ENCODE data around the gene EDARADD. TPM values are rescaled to one million over a fixed set of nuclear protein-coding genes. Genes with fewer than 3 reads are reported as not detected.

The EDARADD gene
- total and polyA plus RNA-seq, 12 donors: 0.14 to 2.5 (median 0.84) TPM

DNA sequence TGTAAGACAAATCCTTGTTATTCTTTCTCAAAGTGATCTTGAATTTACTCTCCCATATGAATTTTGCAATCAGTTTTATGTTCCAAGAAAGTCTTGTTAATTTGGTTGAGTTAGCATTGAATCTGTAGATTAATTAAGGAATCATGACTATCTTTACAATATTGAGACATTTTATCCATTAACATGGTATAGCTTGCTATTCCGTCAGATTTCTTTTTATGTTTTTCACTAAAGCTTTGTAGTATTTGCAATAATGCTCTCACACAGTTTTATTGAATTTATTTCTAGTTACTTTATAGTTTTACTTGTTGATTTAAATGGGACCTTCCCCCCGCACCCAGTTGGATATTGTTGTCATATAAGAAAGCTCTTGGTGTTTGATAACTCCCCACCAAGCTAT is 5.8 kb upstream of the EDARADD start:
- no peaks in the 10 kb centered on the region for H3K36me3 ChIP-seq
- intact Hi-C loops (cut with DNase I): no loop called here
- no peak overlapping the region for H3K27ac ChIP-seq
- peaks cover 0 to 7% (median 0%) of the 10 kb centered on the region in 11 donors for H3K9me3 ChIP-seq
- DNase-seq (no peak), ATAC-seq (no peak)
- whole genome bisulfite sequencing, 2 donors: 96 to 97% methylated on average over 2 of the region's 2 CpGs
- TF ChIP-seq, protein P1, sequence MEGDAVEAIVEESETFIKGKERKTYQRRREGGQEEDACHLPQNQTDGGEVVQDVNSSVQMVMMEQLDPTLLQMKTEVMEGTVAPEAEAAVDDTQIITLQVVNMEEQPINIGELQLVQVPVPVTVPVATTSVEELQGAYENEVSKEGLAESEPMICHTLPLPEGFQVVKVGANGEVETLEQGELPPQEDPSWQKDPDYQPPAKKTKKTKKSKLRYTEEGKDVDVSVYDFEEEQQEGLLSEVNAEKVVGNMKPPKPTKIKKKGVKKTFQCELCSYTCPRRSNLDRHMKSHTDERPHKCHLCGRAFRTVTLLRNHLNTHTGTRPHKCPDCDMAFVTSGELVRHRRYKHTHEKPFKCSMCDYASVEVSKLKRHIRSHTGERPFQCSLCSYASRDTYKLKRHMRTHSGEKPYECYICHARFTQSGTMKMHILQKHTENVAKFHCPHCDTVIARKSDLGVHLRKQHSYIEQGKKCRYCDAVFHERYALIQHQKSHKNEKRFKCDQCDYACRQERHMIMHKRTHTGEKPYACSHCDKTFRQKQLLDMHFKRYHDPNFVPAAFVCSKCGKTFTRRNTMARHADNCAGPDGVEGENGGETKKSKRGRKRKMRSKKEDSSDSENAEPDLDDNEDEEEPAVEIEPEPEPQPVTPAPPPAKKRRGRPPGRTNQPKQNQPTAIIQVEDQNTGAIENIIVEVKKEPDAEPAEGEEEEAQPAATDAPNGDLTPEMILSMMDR (IDR thresholded peaks at IDR 0.05): no peak
- peaks cover 0 to 10% (median 0%) of the 10 kb centered on the region in 7 donors for H3K27me3 ChIP-seq
- H3K4me1 ChIP-seq: no peaks in the 10 kb centered on the region
- no peak overlapping the region for H3K4me3 ChIP-seq

GRCh38 chr1:236389253-236389652 is 4.8 kb upstream of the EDARADD start:
- WGBS, 2 donors: 82 to 96% methylated on average over 1 of the region's 1 CpG
- Histone ChIP-seq H3K9me3 (peaks cover 0 to 7% (median 0%) of the 10 kb centered on the region in 11 donors), H3K27ac (no peak overlapping the region), H3K27me3 (peaks cover 0 to 14% (median 3%) of the 10 kb centered on the region in 7 donors), H3K4me3 (no peak overlapping the region), H3K4me1 (peaks cover 0 to 7% (median 0%) of the 10 kb centered on the region in 9 donors), H3K36me3 (no peaks in the 10 kb centered on the region)
- intact Hi-C loops (cut with DNase I): no loop called here
- DNase-seq (no peak), ATAC-seq (no peak)
- TF ChIP-seq, protein P1 (IDR thresholded peaks at IDR 0.05): no peak

DNA sequence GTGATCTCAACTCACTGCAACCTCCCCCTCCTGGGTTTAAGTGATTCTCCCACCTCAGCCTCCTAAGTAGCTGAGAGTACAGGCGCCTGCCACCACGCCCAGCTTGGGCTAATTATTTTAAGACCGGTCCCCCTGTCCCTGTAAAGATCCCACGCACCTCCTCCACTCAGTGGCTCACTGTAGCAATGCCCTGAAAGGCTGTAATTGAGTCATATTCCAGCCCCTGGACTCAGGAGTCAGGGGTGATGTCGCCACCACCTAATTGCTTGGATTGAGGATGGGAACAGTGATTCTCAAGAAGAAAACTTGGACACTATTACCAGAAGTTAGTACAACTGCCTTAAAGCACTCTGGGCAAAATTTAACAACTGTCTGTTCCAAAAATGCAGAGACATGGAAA is 3.1 kb upstream of the EDARADD start:
- DNase-seq (no peak), ATAC-seq (no peak)
- Histone ChIP-seq H3K27me3 (peaks cover 0 to 25% (median 14%) of the 10 kb centered on the region in 7 donors), H3K4me1 (peaks cover 0 to 25% (median 5%) of the 10 kb centered on the region in 9 donors), H3K36me3 (no peaks in the 10 kb centered on the region), H3K9me3 (peaks cover 0 to 7% (median 0%) of the 10 kb centered on the region in 11 donors), H3K4me3 (no peak overlapping the region), H3K27ac (no peak overlapping the region)
- WGBS, 2 donors: 76 to 84% methylated on average over 5 of the region's 5 CpGs
- intact Hi-C loops (cut with DNase I): no loop called here
- TF ChIP-seq, protein P1 (IDR thresholded peaks at IDR 0.05): no peak

DNA sequence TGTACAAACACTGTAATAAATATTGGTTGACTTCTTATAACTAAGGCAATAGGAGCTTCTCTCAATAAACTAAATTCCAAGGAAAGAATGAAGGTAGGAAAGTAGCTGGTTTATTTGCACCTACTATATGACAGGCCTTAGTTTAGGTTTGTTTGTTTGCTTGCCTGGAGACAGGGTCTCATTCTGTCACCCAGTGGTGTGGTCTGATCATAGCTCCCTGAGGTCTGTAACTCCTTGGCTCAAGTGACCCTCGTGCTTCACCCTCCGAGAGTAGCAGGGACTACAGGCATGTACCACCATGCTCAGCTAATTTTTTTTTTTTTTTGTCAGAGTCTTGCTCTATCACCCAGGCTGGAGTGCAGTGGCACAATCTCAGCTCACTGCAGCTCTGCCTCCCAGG is 1.9 kb upstream of the EDARADD start:
- Histone ChIP-seq H3K4me1 (peaks cover 0 to 28% (median 5%) of the 10 kb centered on the region in 9 donors), H3K27ac (no peak overlapping the region), H3K9me3 (peaks cover 0 to 7% (median 0%) of the 10 kb centered on the region in 11 donors), H3K4me3 (no peak overlapping the region), H3K36me3 (no peaks in the 10 kb centered on the region), H3K27me3 (peaks cover 0 to 36% (median 24%) of the 10 kb centered on the region in 7 donors)
- intact Hi-C loops (cut with DNase I): no loop called here
- WGBS, 2 donors: 58 to 62% methylated on average over 2 of the region's 2 CpGs
- ATAC-seq (peak in 1 of 8 donors; percentile 28), DNase-seq (no peak)
- TF ChIP-seq, protein P1 (IDR thresholded peaks at IDR 0.05): no peak

Measured in heart right ventricle (tissue), 16 donors.